ENCODE measurements around the gene GPR143. TPM values are rescaled to one million over a fixed set of nuclear protein-coding genes. Genes with fewer than 3 reads are reported as not detected.
"Not testable (repeated sequence)": the region's sequence is repeated elsewhere in the genome, so short reads cannot be mapped to it uniquely, and the experiment has no call there.

The GPR143 gene
- polyA plus RNA-seq, 4 donors, result 1.7 to 13.9 (median 11.5) TPM

GRCh38 chrX:9770319-9770718 lies 4.7 kb upstream of the GPR143 start:
- DNase-seq (ENCODE audit: low read depth in 4 of 4, low spot score in 3 of 4), result no peak

- DNase-seq (ENCODE audit: low read depth in 4 of 4, low spot score in 3 of 4), result not testable (repeated sequence)
Observed at GRCh38 chrX:9768321-9768839, 2.7 kb upstream of the GPR143 start.

- no peak for DNase-seq (ENCODE audit: low read depth in 4 of 4, low spot score in 3 of 4)
Observed at GRCh38 chrX:9767375-9767774, 1.7 kb upstream of the GPR143 start.

GRCh38 chrX:9765072-9765736 lies 443 bp downstream of the GPR143 start:
- DNase-seq (ENCODE audit: low read depth in 4 of 4, low spot score in 3 of 4), result no peak

GRCh38 chrX:9759337-9759736 lies 6.3 kb downstream of the GPR143 start:
- no peak for DNase-seq (ENCODE audit: low read depth in 4 of 4, low spot score in 3 of 4)

GRCh38 chrX:9758021-9758638 lies 7.5 kb downstream of the GPR143 start:
- DNase-seq (ENCODE audit: low read depth in 4 of 4, low spot score in 3 of 4), result no peak

GRCh38 chrX:9757366-9757765 lies 8.3 kb downstream of the GPR143 start:
- DNase-seq (ENCODE audit: low read depth in 4 of 4, low spot score in 3 of 4), result no peak

GRCh38 chrX:9749146-9749692 lies 16.4 kb downstream of the GPR143 start:
- DNase-seq (ENCODE audit: low read depth in 4 of 4, low spot score in 3 of 4), result no peak

- DNase-seq (ENCODE audit: low read depth in 4 of 4, low spot score in 3 of 4), result no peak
Observed at GRCh38 chrX:9747644-9748043, 18.0 kb downstream of the GPR143 start.

- no peak for DNase-seq (ENCODE audit: low read depth in 4 of 4, low spot score in 3 of 4)
Observed at GRCh38 chrX:9746148-9746888, 19.3 kb downstream of the GPR143 start.

GRCh38 chrX:9745417-9746115 lies 20.1 kb downstream of the GPR143 start:
- DNase-seq (ENCODE audit: low read depth in 4 of 4, low spot score in 3 of 4), result no peak

GRCh38 chrX:9739130-9739529 lies 26.5 kb downstream of the GPR143 start:
- DNase-seq (ENCODE audit: low read depth in 4 of 4, low spot score in 3 of 4), result no peak

- DNase-seq (ENCODE audit: low read depth in 4 of 4, low spot score in 3 of 4), result no peak
Observed at GRCh38 chrX:9738151-9738550, 27.5 kb downstream of the GPR143 start.

GRCh38 chrX:9737363-9737762 lies 28.3 kb downstream of the GPR143 start:
- no peak for DNase-seq (ENCODE audit: low read depth in 4 of 4, low spot score in 3 of 4)

GRCh38 chrX:9730752-9731151 lies 34.9 kb downstream of the GPR143 start:
- DNase-seq (ENCODE audit: low read depth in 4 of 4, low spot score in 3 of 4), result no peak

GRCh38 chrX:9730078-9730477 lies 35.6 kb downstream of the GPR143 start:
- no peak for DNase-seq (ENCODE audit: low read depth in 4 of 4, low spot score in 3 of 4)

GRCh38 chrX:9729171-9729885 lies 36.3 kb downstream of the GPR143 start:
- no peak for DNase-seq (ENCODE audit: low read depth in 4 of 4, low spot score in 3 of 4)

GRCh38 chrX:9728261-9728660 lies 37.4 kb downstream of the GPR143 start:
- no peak for DNase-seq (ENCODE audit: low read depth in 4 of 4, low spot score in 3 of 4)

GRCh38 chrX:9724711-9725110 lies 40.9 kb downstream of the GPR143 start:
- no peak for DNase-seq (ENCODE audit: low read depth in 4 of 4, low spot score in 3 of 4)

- DNase-seq (ENCODE audit: low read depth in 4 of 4, low spot score in 3 of 4), result no peak
Observed at GRCh38 chrX:9717376-9717775, 48.3 kb downstream of the GPR143 start.
